RPMI8226 (cell line): Measurements from ENCODE around the gene TSC22D1.

Source experiments
- DNase-seq: peaks from one replicate; pipeline ENCODE4 v3.0.0-alpha.2; 2015

The TSC22D1 gene

DNA sequence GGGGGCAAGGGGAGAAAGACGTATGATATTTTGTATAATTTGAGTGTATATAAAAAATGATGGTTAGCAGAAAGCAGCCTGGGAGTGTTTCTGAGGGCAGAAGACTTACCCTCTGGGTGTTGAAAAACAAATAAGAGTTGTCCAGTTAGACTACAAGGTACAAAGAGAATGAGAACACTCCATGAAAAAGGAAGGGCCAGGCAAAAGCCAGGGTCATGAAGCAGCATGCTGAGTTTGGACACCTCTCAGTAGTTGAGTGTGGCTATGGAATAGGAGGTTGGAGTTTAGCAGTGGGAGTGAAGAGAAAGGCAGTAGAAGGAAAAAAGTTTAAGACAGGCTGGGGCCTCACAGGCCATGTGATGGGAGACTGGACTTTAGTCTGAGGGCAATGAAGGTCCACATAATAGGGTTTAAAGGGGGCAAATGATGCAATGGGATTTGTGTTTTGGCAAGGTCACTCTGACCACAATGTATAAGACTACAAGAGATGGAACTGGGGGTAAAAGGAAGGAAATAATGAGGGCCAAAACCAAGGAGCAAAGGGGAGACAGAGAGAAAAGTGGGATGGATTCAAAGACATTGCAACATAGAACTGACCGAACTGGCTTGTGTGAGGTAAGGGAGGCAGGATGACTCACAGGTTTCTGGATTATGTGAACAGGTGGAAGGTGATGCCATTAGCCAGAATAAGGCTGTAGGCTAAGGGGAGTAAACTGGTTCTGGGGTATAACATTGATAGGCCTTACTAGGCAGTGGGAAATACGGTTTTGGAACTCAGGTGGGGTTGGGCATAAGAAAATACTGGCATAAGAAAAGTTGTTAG, 125.9 kb downstream of the TSC22D1 start:
- no peak for DNase-seq

DNA sequence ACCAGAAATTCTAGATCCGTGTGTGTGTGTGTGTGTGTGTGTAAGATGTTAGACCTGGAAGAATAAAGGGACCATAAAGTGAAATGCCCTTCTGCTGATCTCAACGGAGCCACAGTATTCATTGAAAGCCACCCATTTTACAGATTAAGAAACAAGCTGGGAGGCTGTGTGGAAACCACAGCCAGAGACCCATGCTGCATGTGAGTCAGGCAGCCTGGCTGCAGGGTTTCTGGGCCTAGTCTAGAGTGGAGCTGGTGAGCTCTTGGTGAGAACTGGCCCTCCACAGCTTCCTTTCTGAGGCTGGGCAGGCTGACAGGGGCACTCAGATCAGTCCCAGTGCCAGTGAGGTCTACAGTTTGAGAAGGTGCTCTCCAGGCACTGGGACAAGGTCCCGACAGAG, 127.3 kb downstream of the TSC22D1 start:
- no peak for DNase-seq

DNA sequence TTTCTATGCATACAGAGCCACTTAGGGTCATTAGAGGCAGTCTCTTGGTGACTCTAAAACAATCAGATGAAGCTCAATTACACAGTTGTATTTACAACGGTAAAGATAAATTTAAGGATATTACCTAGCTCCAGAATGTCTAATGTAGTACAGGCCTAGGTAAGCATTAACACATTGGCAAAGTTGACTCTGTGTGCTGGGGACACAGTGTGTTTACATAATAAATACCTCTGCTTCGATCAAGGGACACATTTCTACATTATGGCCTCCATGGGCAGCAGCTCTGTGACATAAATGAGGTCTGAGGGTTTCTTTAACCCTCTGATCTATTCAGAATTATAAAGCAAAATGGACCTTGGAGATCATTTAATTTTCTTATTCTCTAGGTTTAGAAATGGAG, 127.8 kb downstream of the TSC22D1 start:
- no peak for DNase-seq

DNA sequence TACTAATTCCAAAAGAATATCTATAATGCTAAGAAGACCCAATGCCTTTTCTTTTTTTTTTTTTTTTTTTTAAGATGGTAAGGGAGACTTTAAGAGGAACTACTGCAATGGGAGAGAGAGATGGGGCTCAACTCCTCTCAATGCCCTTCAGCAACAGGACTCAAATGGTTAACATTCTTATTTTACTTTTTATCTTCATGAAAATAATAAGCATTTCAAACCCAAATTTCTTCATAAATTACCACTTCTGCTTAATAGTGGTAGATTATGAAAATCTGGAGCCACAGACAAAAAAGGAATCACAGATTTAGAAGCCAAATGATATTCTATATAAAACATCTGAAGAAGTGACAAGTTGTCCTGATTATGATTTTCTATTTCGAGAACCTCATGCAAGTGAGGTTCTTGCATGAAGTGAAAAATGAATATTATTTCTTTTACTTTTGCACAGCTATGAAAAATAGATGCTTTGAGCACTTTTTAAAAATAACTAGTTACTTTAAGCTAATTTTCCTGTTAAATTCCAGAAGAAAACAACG, 128.3 kb downstream of the TSC22D1 start:
- DNase-seq, result no peak

DNA sequence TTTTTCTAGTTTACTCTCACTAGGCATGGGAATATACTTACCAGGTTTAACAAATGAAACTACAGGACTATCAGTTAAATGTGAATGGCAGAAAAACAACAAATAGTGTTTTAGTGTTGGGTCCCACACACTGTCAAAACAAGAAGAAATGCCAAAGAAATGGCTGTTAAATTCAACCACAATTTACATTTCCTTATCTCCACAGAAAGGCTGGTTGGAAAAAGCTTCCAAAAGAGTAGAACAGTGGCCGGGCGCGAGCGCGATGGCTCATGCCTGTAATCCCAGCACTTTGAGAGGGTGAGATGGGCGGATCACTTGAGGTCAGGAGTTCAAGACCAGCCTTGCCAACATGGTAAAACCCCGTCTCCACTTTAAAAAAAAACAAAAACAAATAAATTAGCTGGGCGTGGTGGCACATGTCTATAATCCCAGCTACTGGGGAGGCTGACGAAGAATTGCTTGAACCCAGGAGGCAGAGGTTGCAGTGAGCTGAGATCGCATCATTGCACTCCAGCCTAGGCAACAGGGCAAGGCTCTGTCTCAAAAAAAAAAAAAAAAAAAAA, 136.0 kb downstream of the TSC22D1 start:
- DNase-seq, result no peak

DNA sequence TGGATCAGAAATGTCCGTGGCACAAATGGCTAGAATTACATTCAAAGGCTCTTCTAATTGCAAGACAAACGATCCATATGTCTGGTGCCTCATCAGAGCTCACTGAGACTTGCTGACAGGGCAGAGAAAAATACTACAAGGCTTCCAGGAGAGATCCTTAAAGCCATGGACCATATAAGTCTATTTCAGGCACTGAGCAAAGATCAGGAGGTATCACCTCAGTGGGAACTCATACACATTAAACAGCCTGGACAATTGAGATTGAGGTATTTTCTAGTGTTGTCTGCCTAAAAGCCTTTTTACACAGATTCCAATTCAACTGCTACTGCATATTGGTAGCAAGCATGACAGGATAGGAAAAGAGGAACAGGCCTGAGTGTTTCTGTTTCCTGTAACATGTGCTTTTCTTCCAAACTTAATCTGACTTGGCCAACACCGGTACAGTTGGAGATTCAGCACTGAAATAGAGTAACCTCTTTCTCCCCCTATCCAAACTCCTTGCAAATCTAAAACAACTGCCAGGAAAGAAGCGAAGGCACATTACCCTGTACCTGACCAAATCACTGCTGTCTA, 136.6 kb downstream of the TSC22D1 start:
- no peak for DNase-seq

DNA sequence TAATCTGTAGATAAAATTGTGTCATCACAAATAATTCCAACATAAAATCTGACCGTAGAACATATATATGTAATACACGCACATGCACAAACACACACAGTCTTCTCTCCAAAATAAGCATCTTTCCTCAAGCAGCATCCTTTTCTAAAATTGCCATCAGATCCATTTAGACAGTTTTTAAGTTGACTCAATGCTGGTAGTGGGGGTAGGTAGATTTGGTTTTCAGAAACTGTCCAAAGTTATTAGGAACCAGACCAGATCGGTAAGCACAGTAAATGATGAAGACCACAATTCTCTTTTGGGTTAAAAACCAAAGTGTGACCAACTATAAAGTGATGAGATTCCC, 137.9 kb downstream of the TSC22D1 start:
- no peak for DNase-seq

DNA sequence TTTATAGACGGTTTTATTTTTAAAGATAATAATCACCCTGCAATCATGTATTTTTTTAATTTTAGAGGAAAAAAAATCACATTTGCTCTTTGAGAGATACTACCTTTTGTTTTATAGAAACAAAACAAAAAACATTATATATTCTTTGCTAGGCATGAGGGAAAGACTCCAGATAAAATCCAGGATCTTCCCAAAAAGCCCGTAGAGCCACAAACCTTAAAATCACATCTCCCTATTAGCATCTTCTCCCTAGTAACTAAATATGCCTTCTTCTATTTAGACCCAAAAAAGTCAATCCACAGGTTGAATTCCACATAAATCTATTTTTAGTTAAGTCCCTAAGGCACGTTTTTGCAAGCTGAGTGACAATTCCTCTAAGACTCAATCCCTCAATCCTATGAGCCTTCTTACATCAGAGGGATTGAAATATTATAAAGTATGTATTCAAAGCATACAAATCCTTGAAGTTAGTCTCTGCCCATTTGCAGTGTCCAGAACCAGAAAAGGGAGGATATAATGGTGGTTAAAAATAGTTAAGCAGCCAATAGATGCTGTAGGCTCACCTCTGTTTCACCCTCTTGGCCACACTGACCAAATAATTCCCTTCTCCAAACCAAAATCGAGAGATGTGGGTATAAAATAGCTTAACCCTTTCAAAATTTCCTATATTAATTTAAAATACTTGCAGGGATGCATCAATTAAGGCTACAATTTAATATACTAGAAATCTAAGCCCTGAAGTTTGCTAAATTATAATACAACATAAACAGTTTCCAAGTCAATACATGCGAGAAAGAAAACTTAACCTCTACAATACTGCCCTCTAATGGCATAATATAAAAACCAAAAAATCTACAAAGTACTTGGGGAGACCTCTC, 138.5 kb downstream of the TSC22D1 start:
- DNase-seq, result peak; percentile 35

DNA sequence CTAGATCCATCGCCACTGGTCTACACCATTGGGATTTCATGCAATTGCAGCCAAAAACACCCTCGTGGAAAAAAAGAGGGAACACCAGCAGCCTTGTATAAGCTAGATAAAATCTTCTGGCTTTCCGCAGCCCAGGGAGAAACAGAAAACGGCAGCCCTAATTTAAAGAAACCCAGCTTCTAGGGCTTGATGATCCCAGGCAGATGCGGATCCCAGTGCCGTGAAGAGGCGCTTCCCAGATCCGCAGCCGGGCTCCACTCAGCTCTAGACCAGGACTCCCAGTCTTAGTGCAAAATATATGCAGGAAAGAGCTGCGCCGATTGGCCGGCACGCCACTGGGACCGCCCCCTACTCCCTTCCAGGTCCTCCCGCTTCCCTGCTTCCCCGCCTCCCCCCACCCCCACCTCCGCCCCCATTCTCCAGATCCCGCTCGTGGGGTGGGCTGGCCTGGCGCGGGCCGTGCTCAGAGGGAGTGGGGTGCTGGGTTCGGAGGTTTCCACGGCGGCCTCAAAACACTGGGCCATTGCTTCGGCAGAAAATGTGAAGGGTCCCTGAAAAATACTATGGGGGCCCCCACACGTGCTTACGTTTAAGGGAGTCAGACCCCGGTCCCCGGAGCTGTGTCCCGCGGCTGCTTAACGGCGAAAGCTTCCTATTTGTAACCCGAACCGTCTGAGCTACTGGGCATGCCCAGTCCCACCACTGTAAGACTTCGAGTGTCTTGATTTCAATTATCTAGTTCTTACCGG, 139.4 kb downstream of the TSC22D1 start:
- DNase-seq, result peak; percentile 56

DNA sequence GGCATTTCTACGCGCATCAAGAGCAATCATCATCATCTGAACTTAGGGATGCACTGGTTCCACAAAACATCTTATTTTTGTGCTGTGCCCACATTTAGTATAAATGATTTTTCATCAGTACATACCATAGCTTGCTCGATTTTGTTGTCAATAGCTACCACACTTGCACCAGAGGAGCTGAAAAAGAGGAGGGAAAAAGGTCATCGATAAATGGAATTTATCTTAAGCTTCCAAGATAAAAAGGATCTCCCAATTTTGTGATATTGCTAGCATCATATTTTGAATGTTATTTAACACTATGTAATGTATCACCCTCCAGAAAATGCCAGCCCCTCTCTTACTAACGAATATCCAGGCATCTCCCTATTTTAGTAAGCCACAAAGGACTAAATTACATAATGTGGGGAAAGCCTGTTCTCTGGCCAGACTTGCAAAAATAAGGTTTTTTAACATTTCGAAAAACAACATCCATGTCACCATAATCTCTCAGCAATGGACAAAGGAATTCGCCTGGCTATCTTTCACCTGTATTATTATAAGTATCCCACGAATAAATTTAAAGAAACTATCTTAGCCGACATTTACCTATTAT, 140.1 kb downstream of the TSC22D1 start:
- DNase-seq, result no peak

DNA sequence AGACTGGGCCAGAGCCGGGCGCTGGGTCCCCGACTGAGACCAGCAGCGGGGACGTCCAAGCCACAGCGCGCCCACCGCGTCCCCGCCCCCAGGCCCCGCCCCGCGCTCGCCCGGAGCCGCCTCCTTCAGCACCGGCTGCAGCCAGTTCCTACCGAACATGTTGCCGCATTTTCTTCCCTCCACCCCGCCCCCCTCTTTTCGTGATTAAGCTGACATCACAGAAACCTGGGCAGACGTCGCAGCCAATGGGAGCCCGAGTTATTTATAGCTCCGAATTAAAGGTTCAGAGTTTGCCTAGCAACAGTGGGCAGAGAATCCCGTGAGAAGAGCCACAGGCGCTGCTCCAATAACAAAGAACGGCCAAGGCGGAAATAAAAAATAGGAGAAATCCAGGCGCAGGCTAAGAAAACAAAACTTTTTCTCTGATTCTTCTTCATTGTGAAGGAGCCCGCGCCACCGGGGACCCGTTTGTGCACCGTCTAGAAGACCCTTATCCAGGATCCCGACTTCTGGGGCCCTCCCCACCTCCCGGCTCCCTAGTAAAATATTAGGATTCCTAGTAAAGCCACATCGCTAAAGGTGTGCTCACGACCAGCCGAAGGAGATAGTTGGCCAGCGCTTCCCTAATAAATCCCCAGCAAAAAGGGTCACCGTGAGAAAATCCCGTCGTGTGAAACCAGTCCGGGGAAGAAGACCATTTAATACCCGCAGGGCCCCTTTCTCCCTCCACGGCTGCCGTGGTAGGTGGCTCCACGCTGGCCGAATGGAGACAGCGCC, 140.8 kb downstream of the TSC22D1 start:
- DNase-seq, result peak; percentile 94

DNA sequence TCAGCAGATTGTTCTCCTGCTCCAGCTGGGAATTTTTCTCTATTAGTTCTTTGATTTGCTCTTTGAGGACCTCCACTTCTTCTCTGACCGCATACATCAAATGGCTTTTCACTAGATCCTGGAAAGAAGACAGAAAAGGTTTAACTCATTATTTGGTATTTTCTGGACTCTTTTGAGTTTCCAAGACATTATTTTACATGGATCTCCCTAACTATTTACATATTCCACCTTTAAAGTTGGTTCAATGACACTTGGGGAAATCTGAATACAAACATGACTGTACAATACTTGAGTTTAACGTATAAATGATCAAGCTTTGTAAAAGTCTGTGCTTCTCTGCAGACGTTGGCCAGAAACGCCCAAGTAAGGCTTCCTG, 141.4 kb downstream of the TSC22D1 start:
- no peak for DNase-seq

DNA sequence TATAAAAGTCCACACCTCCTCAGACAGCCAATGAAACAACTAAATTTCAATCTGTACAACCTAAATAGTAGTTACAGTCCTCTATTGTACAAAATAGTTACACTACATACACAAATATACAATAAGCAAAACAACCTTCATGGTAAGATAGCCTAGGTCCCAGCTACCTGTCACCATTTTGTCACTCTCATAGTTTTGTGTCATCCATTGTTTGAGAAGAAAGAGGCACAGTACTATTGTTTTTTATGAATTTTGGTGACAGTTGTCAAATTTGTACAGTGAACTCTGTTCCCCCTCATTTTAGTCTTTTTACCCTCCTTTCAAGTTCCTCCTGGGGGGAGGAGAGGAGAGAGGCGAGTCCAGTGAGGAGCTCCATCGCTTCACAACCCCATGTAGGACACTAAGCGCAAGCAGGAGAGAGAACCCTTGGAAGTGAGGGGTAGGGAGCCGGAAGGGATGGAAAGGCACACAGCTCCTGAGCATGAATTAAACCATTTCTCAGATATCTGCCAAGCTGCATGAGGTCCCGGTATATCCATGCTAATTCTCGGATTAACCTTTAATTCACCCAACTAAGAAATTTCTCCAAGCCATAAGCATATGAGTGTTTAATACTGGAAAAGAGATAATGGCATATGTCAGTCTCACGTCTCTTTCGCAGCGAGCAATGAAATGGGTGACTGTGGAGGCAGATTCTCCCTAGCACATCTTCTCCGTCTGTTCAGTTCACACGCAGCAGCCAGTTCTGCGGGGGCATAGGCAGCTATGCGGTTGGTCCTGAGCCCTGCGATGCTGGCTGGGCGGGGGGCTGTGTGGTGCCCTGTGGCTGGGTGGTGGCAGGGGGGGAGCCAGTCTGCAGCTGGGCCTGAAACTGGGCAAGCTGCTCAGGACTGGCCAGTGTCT, 142.0 kb downstream of the TSC22D1 start:
- no peak for DNase-seq

DNA sequence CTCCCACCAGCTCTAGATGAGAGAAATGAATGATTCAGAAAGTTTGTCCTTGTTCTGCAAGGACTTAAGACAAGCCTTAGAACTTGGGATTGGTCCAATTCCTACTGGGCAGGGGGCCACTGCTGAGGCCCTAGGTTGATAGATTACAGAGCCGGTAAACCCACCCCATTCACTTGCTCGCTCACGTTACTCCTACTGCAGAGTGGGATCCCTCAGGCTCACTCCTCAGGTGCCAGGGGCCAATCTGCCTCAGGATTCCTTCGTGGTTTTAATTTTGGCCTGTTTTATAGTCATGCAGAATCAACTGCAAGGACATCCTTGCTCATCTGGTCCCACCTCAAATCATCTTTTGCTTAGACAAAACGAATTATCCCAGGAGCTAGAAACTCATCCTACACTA, 143.5 kb downstream of the TSC22D1 start:
- DNase-seq, result no peak

DNA sequence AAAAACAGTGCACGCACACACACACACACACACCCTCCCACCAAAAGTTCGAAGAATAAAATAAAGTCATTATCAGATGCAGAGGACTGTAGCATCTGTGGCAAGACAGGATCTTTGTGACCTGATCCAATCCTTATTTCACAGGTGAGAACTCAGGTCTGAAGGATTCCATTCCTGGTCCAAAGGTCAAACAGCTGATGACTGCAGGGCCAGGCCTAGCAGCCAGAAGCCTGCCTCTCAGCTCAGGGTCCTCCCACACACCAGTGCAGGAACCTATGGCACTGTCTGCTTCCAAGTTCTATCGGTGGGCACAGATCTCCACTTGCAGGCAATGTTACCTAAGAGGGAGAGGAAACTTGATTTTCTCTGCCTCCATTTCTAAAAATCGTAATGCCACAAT, 145.0 kb downstream of the TSC22D1 start:
- DNase-seq, result no peak

DNA sequence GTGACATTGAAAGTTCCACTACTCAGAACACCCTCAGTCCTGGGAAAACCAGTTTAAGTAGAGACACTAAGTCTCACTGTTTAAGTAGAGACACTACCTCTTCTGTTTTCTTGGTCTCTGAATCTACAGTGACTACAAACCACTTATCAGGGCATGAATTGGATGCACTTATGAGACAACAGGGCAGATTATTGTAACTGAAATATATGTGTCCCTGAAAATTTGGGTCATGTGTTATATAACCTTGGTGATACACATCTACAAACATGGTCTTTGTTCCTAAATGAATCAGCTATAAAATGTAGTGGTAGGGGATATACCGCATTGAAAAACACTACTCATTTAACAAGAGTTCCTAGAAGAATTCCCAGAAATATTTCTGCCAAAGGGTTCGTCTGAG, 146.8 kb downstream of the TSC22D1 start:
- no peak for DNase-seq

DNA sequence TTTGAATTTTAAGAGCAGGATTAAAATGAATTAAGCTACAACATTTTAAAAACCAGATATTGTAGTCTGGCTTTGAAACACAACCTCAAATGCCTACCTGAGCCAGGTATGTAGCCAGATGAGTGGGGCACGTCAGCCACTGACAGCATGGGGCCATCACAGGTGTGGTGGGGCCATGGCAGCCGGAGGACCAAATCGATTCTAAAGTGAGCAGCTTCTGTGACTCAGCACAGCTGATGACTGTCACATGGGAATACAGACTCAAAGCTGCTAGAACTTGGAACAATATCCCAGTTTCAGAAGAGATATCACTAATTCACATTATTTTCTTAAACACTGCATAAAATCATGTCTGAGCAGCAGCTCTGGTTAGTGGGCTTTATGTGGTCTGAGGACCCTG, 149.7 kb downstream of the TSC22D1 start:
- DNase-seq, result no peak

DNA sequence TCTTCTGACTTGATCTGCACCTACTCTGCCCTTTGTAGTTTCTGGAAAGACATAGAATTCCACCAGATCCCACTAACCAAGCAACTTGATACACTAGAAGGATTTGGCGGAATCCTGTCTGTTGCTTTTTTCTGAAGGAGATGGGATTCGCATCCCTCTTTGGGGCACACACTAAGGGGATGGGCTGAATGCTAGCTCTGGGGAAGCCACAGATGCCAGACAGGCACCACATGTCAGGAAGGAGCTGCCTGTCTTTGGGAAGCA, 150.4 kb downstream of the TSC22D1 start:
- DNase-seq, result no peak

DNA sequence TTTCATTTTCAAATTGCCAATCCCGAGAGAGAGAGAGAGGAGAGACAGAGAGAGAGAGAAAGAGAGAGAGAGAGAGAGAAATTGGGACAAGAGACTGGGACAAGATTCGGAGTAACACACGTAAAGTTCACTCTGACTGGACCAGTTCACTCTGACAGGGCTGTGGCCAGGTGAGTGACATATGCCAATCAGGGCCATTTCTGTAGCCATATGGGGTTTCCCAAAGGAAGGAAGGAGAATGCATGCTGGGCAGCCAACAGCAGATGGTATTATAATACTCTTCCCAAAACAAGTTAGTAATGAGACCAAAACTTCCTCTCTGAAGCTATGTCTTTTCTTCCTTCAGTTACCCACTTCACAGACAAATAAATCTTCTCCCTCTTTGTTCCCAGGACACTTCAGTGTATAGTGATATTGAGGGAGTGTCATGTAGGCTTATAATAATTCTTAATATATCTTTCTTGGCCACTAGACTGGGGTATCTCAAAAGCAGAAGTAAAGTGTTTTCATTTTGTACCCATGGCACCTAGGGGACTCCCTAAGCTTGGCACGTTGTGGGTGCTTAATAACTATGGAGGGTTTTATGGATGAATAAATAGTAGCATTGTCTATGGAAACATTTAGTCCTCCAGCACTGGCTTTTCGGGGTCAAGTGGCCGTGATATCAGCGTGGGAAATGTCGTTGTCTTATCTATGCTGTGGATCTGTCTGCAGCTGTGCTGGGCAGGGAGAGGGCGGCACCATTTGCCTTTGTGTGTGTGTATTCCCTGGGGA, 150.9 kb downstream of the TSC22D1 start:
- DNase-seq, result no peak

DNA sequence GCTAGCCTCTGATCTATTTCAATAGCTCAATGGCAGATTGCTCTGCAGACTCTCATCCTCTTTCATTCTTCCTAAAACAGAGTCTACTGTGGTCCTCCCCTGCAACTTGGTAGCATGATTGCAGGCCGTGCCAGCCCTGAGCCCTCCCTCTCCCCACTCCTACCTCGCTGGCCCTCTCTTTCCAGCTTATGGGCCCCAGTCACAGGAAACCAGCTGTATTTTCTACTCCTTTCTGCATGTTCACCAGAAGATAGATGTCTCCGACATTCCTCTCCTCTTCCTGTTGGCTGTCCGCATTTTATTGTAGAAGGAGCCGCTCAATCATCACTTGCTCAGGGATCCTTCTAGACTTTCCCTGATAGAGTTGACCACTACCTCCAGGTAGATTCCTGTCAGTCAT, 152.3 kb downstream of the TSC22D1 start:
- no peak for DNase-seq
